A673 (cell line): ENCODE measurements around the gene TACC2. TPM values are rescaled to one million over a fixed set of nuclear protein-coding genes. Genes with fewer than 3 reads are reported as not detected.

Source experiments
- BruUV-seq: library from RNA; stranded (reverse); fragments of 400-500 nt; replicated peaks from 2 replicates; lab custom pipeline; 2021; lab: Mats Ljungman, UMichigan
- CTCF ChIA-PET: fragments of 300-600 bp; sonication (Branson Sonifier 250); formaldehyde crosslinking; loops from one replicate; lab custom pipeline; 2022; ENCODE audit warnings: antibody characterized with exemption; lab: Charles Lee
- POLR2A ChIA-PET: fragments of 300-600 bp; sonication (Branson Sonifier 250); formaldehyde crosslinking; loops from one replicate; lab custom pipeline; 2022; ENCODE audit warnings: antibody characterized with exemption; ENCODE audit not compliant: low non-redundant PET; lab: Charles Lee
- DNase-seq: peaks from one replicate; pipeline ENCODE4 v3.0.0-alpha.2; 2015; ENCODE audit warnings: low spot score
- H3K27ac ChIP-seq: fragments of 200-600 bp; sonication (generic); 2 replicates; pipeline ENCODE4 v1.5.1; 2016; ENCODE audit warnings: mixed run types, low read depth, mild to moderate bottlenecking, mixed read lengths, antibody characterized with exemption, low read length; ENCODE audit not compliant: poor library complexity, severe bottlenecking
- H3K27me3 ChIP-seq: fragments of 200-600 bp; sonication (generic); replicated peaks from 2 replicates; pipeline ENCODE4 v1.6.1; 2017; ENCODE audit warnings: mixed run types, low read depth, mild to moderate bottlenecking, mixed read lengths, antibody characterized with exemption, low read length; ENCODE audit not compliant: insufficient read depth, poor library complexity
- H3K36me3 ChIP-seq: fragments of 200-600 bp; sonication (generic); 2 replicates; pipeline ENCODE4 v1.6.1; 2016; ENCODE audit warnings: mixed run types, mild to moderate bottlenecking, mixed read lengths, antibody characterized with exemption, low read length; ENCODE audit not compliant: insufficient read depth, poor library complexity, severe bottlenecking
- H3K4me1 ChIP-seq: fragments of 200-600 bp; sonication (generic); 2 replicates; pipeline ENCODE4 v1.6.1; 2017; ENCODE audit warnings: mixed run types, mild to moderate bottlenecking, mixed read lengths, antibody characterized with exemption, low read length; ENCODE audit not compliant: insufficient read depth, poor library complexity, severe bottlenecking
- H3K4me3 ChIP-seq: fragments of 200-600 bp; sonication (generic); 2 replicates; pipeline ENCODE4 v1.5.1; 2016; ENCODE audit warnings: low read depth, mixed run types, mild to moderate bottlenecking, mixed read lengths, low read length; ENCODE audit not compliant: poor library complexity, severe bottlenecking
- H3K9me3 ChIP-seq: fragments of 200-600 bp; sonication (generic); 2 replicates; pipeline ENCODE4 v1.6.1; 2016; ENCODE audit warnings: mixed run types, low read depth, mild to moderate bottlenecking, mixed read lengths, antibody characterized with exemption, low read length; ENCODE audit not compliant: poor library complexity, severe bottlenecking
- EZH2 ChIP-seq: fragments of 200-600 bp; sonication (generic); IDR thresholded peaks from 2 replicates; pipeline ENCODE4 v1.6.1; 2017; ENCODE audit warnings: borderline replicate concordance, low read depth, mild to moderate bottlenecking, mixed read lengths, antibody characterized with exemption, low read length; ENCODE audit not compliant: poor library complexity, severe bottlenecking
- intact Hi-C: fragments of 100-400 bp; cut with micrococcal nuclease; formaldehyde crosslinking; loops from one replicate; pipeline ENCODE4 v1.10.0; 2022; ENCODE audit not compliant: unreplicated experiment
- total RNA-seq: library from RNA; stranded (reverse); gene quantifications from 2 replicates; pipeline ENCODE4 v1.2.3, GENCODE V29; 2021
- TF ChIP-seq, protein P1 (sequence below): fragments of 300-800, 200-600 bp; sonication (generic); conservative IDR thresholded peaks from 2 replicates; pipeline ENCODE4 v1.5.1; 2017; ENCODE audit warnings: low read depth, mild to moderate bottlenecking, antibody characterized with exemption, low read length, moderate library complexity, mixed read lengths

The TACC2 gene
- total RNA-seq, 1 experiment from 2014 or later: 0.62 TPM

DNA sequence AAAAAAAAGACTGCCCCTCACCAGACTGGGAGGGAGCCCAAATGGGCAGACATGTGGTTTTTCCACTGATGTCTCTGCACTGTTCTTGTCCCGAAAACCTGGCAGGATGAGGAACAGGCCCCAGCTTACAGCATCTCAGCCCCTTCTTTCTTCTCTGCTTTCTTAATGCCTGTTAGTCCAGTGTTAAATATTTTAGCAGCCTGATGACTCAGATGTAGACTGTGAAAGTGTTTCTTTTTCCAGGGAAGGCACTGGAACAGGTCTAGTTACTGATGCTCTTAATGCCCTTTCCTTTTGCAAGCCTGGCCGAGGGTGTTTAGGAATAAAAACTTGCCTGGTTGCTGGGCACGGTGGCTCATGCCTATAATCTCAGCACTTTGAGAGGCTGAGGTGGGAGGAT, 107.7 kb downstream of the TACC2 start:
- H3K9me3 ChIP-seq: no peaks in the 10 kb centered on the region
- intact Hi-C loops: no loop called here
- H3K27ac ChIP-seq: no peak overlapping the region
- no peaks in the 10 kb centered on the region for H3K36me3 ChIP-seq
- no peaks in the 10 kb centered on the region for H3K4me1 ChIP-seq
- no peak overlapping the region for H3K4me3 ChIP-seq
- ChIA-PET CTCF (no interaction called here), POLR2A (no interaction called here)
- no peak for DNase-seq
- peaks cover 58% of the 10 kb centered on the region for H3K27me3 ChIP-seq
- TF ChIP-seq, protein P1, sequence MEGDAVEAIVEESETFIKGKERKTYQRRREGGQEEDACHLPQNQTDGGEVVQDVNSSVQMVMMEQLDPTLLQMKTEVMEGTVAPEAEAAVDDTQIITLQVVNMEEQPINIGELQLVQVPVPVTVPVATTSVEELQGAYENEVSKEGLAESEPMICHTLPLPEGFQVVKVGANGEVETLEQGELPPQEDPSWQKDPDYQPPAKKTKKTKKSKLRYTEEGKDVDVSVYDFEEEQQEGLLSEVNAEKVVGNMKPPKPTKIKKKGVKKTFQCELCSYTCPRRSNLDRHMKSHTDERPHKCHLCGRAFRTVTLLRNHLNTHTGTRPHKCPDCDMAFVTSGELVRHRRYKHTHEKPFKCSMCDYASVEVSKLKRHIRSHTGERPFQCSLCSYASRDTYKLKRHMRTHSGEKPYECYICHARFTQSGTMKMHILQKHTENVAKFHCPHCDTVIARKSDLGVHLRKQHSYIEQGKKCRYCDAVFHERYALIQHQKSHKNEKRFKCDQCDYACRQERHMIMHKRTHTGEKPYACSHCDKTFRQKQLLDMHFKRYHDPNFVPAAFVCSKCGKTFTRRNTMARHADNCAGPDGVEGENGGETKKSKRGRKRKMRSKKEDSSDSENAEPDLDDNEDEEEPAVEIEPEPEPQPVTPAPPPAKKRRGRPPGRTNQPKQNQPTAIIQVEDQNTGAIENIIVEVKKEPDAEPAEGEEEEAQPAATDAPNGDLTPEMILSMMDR: no peak
- TF ChIP-seq EZH2: no peak
- BruUV-seq: no TSS peak

DNA sequence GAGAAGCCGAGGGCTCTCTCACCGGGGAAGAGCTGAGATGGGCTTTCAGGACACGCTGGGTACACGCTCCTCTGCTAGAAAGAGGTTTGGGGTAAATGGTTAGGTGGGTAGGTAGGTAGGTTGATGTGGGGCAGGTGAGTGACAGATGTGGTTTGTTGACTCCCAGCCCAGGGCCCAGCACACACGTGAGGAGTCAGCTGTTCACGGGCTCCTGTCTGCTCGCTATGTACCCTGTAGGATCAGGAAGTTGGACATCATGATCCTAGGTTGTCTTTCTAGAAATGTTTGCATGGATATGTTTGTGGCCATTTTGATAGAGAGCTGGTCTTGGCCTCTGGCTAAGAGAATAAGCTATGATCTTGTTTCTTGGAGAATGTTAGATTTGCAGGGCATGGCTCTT, 109.0 kb downstream of the TACC2 start:
- Histone ChIP-seq H3K4me1 (no peaks in the 10 kb centered on the region), H3K9me3 (no peaks in the 10 kb centered on the region), H3K27me3 (peaks cover 46% of the 10 kb centered on the region), H3K36me3 (no peaks in the 10 kb centered on the region), H3K4me3 (no peak overlapping the region), H3K27ac (no peak overlapping the region)
- CTCF ChIA-PET: no interaction called here
- intact Hi-C loops: no loop called here
- POLR2A ChIA-PET: no interaction called here
- no peak for DNase-seq
- TF ChIP-seq EZH2: no peak
- TF ChIP-seq, protein P1: no peak
- no TSS peak for BruUV-seq

DNA sequence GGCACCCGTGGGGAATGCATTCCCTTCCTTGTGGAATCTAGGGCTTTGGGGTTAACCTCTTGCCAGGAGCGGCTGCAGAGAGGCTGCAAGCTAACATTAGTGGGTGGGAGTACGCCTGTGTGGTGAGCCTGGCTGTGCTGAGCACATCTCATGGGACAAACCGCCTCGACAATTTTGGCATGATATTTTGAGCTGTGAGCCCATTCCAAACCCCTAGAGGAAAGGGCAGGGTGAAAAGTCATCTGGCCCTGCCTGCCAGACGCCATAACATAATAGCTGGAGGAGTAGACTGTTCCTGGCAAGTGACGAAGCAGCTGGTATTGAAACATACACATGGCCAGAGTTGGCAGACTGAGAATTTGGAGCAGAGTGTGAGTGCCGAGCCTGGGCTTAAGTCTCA, 110.0 kb downstream of the TACC2 start:
- TF ChIP-seq, protein P1: no peak
- TF ChIP-seq EZH2: no peak
- H3K36me3 ChIP-seq: no peaks in the 10 kb centered on the region
- no peak overlapping the region for H3K27ac ChIP-seq
- H3K4me3 ChIP-seq: no peak overlapping the region
- intact Hi-C loops: no loop called here
- no peak for DNase-seq
- ChIA-PET CTCF (no interaction called here), POLR2A (interaction anchor here (0.6 kb wide), 1 partner anchor 116 kb away, joined by 3 read pairs; no protein-coding TSS in a partner anchor)
- H3K4me1 ChIP-seq: no peaks in the 10 kb centered on the region
- peaks cover 36% of the 10 kb centered on the region for H3K27me3 ChIP-seq
- no TSS peak for BruUV-seq
- H3K9me3 ChIP-seq: no peaks in the 10 kb centered on the region
